PC-3 (cell line): ENCODE results near the gene GABBR2.

Experiments
- CTCF ChIP-seq: fragments of 300-600 bp; sonication (generic); conservative IDR thresholded peaks from 2 replicates; pipeline ENCODE4 v1.5.1; 2017; ENCODE audit warnings: antibody characterized with exemption, low read depth, mild to moderate bottlenecking, low read length
- EZH2 ChIP-seq: fragments of 300-600 bp; sonication (generic); IDR thresholded peaks from one replicate; pipeline ENCODE4 v1.6.1; 2017; ENCODE audit warnings: antibody characterized with exemption, mild to moderate bottlenecking, low read length; ENCODE audit not compliant: unreplicated experiment

GRCh38 chr9:98545021-98545420, 163.7 kb downstream of the GABBR2 start:
- TF ChIP-seq EZH2 (no peak), CTCF (no peak)
